HUES64 (cell line): ENCODE data around the gene SELPLG.
A peak's percentile ranks its signal among the peaks of the same experiment; 100 is the strongest.
"Not testable (repeated sequence)": the region's sequence is repeated elsewhere in the genome, so short reads cannot be mapped to it uniquely, and the experiment has no call there.

Experiments
- H3K27ac ChIP-seq: 2 replicates; pipeline ENCODE4 v1.7.0; 2013; ENCODE audit warnings: low read depth, low read length, inconsistent platforms
- H3K27me3 ChIP-seq: 2 replicates; pipeline ENCODE4 v1.6.1; 2013; ENCODE audit warnings: mild to moderate bottlenecking, low read length; ENCODE audit not compliant: insufficient read depth
- H3K36me3 ChIP-seq: 2 replicates; pipeline ENCODE4 v1.6.1; 2013; ENCODE audit warnings: mild to moderate bottlenecking, low read length; ENCODE audit not compliant: insufficient read depth
- H3K4me1 ChIP-seq: 2 replicates; pipeline ENCODE4 v1.6.1; 2013; ENCODE audit warnings: mild to moderate bottlenecking, low read length, moderate library complexity; ENCODE audit not compliant: insufficient read depth
- H3K4me3 ChIP-seq: 2 replicates; pipeline ENCODE4 v1.5.1; 2013; ENCODE audit warnings: mild to moderate bottlenecking, low read length, moderate library complexity
- H3K9ac ChIP-seq: 2 replicates; pipeline ENCODE4 v1.6.1; 2013; ENCODE audit warnings: mild to moderate bottlenecking, low read depth, low read length
- H3K9me3 ChIP-seq: 2 replicates; pipeline ENCODE4 v1.6.1; 2013; ENCODE audit warnings: low read depth, low read length; ENCODE audit not compliant: insufficient read depth
- WGBS: fragments of 150-250, 120-280 bp; methylation state at CpG from one replicate; pipeline ENCODE4 v1.1.7; 2013; ENCODE audit warnings: missing lambda C conversion rate; 5-methylcytosine and 5-hydroxymethylcytosine counted together

Gene SELPLG

GRCh38 chr12:108668063-108668462 is 34.4 kb upstream of the SELPLG start:
- H3K36me3 ChIP-seq: peaks cover 8% of the 10 kb centered on the region
- H3K27me3 ChIP-seq: no peaks in the 10 kb centered on the region
- no peak overlapping the region for H3K4me3 ChIP-seq
- H3K4me1 ChIP-seq: peaks cover 23% of the 10 kb centered on the region
- no peaks in the 10 kb centered on the region for H3K9me3 ChIP-seq
- H3K27ac ChIP-seq: no peak overlapping the region
- no peak overlapping the region for H3K9ac ChIP-seq
- 94% methylated on average over 8 of the region's 8 CpGs for WGBS

GRCh38 chr12:108667349-108667748 is 33.7 kb upstream of the SELPLG start:
- Histone ChIP-seq H3K9me3 (no peaks in the 10 kb centered on the region), H3K27ac (no peak overlapping the region), H3K36me3 (peaks cover 5% of the 10 kb centered on the region), H3K9ac (no peak overlapping the region), H3K27me3 (no peaks in the 10 kb centered on the region), H3K4me1 (peaks cover 23% of the 10 kb centered on the region), H3K4me3 (no peak overlapping the region)
- WGBS: 97% methylated on average over 2 of the region's 2 CpGs

- Histone ChIP-seq H3K9ac (no peak overlapping the region), H3K9me3 (no peaks in the 10 kb centered on the region), H3K36me3 (no peaks in the 10 kb centered on the region; the same call in 1 of the 2 replicates), H3K4me3 (no peak overlapping the region), H3K4me1 (peaks cover 23% of the 10 kb centered on the region), H3K27me3 (no peaks in the 10 kb centered on the region), H3K27ac (no peak overlapping the region)
- 77% methylated on average over 3 of the region's 3 CpGs for WGBS
Measured at GRCh38 chr12:108666401-108666881, 32.7 kb upstream of the SELPLG start.

DNA sequence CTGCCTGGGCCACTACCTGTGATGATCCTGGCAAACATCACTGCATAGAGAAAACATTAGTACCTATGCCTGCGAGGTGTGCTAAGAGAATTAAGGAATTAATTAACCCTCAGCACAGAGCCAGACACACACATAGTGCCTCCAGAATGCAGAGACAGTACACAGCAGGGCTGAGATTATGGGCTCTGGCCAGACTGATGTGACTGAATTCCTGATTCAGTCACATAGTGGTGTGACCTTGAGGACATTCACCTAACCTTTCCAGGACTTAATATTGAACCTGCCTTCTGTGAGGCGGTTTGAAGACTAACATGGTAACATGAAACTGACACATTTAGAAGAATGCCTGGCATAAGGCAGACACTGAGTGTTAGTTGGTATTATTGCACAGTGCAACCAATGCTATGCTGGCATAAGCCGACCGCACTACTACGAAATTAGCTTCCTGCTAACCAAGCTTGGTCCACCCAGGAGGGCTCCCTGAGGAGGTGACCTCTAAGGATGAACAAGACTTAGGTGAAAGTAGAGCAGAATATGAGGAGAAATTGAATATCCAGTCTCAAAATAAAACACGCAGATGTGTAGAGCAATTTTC is 32.0 kb upstream of the SELPLG start:
- WGBS: 95% methylated on average over 6 of the region's 6 CpGs
- Histone ChIP-seq H3K27me3 (no peaks in the 10 kb centered on the region), H3K27ac (no peak overlapping the region), H3K9ac (no peak overlapping the region), H3K9me3 (no peaks in the 10 kb centered on the region), H3K36me3 (peaks cover 4% of the 10 kb centered on the region), H3K4me3 (no peak overlapping the region), H3K4me1 (peaks cover 26% of the 10 kb centered on the region)

DNA sequence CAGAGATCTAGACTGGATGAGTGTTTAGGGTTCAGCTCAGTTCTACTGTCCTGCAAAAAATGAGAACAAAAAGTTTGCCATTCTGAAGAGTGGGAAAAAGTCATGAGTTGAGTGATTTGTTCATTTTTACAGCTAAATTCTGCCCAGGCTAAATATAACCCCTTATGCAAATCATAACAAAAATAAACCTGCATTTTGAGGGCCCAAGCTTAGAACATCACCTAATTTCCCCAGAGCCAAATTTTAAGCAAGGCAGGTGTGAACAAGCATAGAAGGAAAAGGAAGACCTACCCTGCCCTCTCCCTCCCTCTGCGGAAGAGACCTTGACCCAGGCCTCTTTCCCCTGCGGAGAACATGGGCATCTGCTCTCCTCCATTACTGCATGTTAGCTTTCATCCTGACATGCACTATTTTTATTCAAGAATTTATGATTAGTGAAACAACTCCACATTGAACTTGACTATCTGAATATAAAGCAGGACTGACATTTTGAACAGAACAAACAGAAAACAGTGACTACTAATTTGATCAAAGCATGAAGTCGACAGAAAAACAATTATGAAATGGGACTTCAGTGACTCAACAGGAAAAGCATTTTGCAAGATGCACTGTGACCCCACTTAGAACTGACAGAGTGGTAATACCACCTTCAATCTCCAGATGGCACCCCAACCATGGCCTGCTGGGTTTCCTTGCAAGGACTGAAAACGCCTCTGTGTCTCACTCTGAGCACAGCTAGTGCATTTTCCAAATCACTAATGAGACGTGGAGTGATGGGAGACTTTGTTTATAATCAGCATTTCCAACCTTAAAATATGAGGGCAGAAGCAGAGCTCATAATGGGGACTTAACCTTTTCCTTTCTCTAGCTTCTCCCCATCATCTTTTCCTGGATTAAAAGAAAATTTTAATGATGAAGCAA is 30.9 kb upstream of the SELPLG start:
- H3K27ac ChIP-seq: 0 out of 2 replicates have a peak overlapping the region, but pooled peaks have one; percentile 2
- H3K9ac ChIP-seq: no peak overlapping the region

DNA sequence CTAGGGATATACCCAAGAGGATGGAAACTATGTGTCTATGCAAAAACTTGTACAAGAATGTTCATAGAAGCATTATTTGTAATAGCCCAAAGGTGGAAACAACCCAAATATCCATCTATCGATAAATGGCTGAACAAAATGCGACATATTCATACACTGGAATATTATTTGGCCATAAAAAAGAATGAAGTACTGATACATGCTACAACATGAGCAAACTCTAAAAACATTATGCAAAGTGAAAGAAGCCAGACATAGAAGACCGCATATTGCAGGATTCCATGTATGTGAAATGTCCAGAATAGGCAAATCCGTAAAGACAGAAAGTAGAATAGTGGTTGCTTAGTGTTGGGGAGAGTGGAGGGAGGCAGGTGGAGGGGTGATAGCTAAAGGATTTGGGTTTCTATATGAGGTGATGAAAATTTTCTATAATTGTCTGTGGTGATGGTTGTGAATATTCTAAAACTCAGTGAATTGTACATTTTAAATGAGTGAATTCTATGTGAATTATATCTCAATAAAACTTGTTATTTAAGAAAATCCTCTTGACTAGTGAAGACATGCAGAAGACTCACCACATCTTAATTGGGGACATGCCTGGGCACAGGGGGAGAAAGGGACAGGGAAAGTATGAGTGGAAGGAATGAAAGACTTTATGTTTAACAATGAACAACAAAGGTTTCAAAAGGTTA is 29.8 kb upstream of the SELPLG start:
- Histone ChIP-seq H3K27me3 (no peaks in the 10 kb centered on the region), H3K36me3 (peaks cover 14% of the 10 kb centered on the region), H3K27ac (no peak overlapping the region), H3K4me1 (peaks cover 20% of the 10 kb centered on the region), H3K4me3 (no peak overlapping the region), H3K9me3 (no peaks in the 10 kb centered on the region), H3K9ac (no peak overlapping the region)
- WGBS: 95% methylated on average over 4 of the region's 4 CpGs

More for the DNA sequence above, 30.9 kb upstream of the SELPLG start:
- Histone ChIP-seq H3K4me3 (no peak overlapping the region), H3K36me3 (peaks cover 7% of the 10 kb centered on the region), H3K4me1 (peaks cover 22% of the 10 kb centered on the region), H3K9me3 (no peaks in the 10 kb centered on the region), H3K27me3 (no peaks in the 10 kb centered on the region)
- WGBS: 23% methylated on average over 4 of the region's 5 CpGs

GRCh38 chr12:108658115-108658514 is 24.4 kb upstream of the SELPLG start:
- not testable (repeated sequence) for H3K4me3 ChIP-seq, H3K9ac ChIP-seq, H3K9me3 ChIP-seq, H3K27me3 ChIP-seq, H3K27ac ChIP-seq
- H3K36me3 ChIP-seq: peaks cover 49% of the 10 kb centered on the region
- 100% methylated on average over 2 of the region's 4 CpGs for WGBS
- peaks cover 18% of the 10 kb centered on the region for H3K4me1 ChIP-seq

DNA sequence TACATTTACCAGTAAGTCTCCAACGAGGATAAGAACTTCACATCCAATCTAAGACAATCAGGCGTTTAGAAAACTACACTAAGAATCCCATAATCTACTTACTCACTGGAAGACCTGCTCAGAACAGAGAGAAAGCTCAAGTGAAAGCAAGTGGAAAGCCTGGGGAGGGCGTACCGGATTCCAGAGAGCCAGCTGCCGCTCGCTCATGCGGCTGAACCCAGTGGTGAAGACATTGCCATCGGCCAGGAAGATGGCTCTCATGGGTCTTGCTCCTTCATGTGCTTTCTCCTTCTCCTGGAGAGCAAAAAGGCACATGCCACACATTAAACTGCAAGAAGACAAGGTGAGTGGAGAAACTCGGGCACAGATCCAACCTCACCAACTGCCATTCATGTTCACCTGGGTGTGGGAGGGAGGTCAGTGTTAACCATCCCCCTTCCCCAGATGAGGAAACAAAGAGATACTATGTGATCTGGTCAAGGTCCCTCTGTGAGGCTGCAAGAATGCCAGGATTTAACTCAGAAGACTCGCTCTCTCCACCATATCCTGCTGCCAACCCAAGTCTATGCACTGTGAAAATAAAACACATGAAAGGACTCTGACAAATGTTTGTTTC is 23.5 kb upstream of the SELPLG start:
- no peak overlapping the region for H3K27ac ChIP-seq
- H3K9ac ChIP-seq: no peak overlapping the region
- no peaks in the 10 kb centered on the region for H3K27me3 ChIP-seq
- H3K36me3 ChIP-seq: peaks cover 57% of the 10 kb centered on the region
- H3K4me1 ChIP-seq: peaks cover 27% of the 10 kb centered on the region
- no peak overlapping the region for H3K4me3 ChIP-seq
- 96% methylated on average over 10 of the region's 10 CpGs for WGBS
- H3K9me3 ChIP-seq: no peaks in the 10 kb centered on the region

DNA sequence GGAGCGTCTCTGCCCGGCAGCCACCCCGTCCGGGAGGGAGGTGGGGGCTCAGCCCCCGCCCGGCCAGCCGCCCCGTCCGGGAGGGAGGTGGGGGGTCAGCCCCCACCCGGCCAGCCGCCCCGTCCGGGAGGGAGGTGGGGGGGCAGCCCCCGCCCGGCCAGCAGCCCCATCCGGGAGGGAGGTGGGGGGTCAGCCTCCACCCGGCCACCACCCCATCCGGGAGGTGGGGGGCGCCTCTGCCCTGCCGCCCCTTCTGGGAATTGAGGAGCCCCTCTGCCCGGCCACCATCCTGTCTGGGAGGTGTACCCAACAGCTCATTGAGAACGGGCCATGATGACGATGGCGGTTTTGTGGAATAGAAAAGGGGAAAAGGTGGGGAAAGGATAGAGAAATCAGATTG is 22.6 kb upstream of the SELPLG start:
- H3K27me3 ChIP-seq, H3K4me3 ChIP-seq, H3K9me3 ChIP-seq, H3K9ac ChIP-seq, H3K27ac ChIP-seq: not testable (repeated sequence)
- Histone ChIP-seq H3K4me1 (peaks cover 29% of the 10 kb centered on the region), H3K36me3 (peaks cover 66% of the 10 kb centered on the region)
- WGBS: 95% methylated on average over 24 of the region's 24 CpGs

DNA sequence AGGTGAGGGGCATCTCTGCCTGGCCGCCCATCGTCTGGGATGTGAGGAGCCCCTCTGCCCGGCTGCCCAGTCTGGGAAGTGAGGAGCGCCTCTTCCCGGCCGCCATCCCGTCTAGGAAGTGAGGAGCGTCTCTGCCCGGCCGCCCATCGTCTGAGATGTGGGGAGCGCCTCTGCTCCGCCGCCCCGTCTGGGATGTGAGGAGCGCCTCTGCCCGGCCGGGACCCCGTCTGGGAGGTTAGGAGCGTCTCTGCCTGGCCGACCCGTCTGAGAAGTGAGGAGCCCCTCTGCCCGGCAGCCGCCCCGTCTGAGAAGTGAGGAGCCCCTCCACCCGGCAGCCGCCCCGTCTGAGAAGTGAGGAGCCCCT is 22.1 kb upstream of the SELPLG start:
- Histone ChIP-seq H3K4me1 (peaks cover 27% of the 10 kb centered on the region), H3K36me3 (peaks cover 67% of the 10 kb centered on the region)
- 98% methylated on average over 22 of the region's 28 CpGs for WGBS
- H3K9me3 ChIP-seq, H3K27ac ChIP-seq, H3K4me3 ChIP-seq, H3K9ac ChIP-seq, H3K27me3 ChIP-seq: not testable (repeated sequence)

DNA sequence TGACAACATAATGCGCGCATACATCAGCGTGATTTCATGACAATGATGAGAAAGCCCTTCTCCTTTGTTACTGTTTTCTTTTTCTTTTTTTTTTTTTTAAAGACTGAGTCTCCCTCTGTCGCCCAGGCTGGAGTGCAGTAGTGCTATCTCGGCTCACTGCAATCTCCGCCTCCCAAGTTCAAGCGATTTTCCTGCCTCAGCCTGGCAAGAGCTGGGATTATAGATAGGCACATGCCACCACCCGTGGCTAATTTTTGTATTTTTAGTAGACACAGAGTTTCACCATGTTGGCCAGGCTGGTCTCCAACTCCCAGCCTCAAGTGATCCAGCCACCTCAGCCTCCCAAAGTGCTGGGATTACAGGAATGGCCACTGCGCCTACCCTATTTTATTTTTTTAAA is 20.9 kb upstream of the SELPLG start:
- not testable (repeated sequence) for H3K27ac ChIP-seq, H3K9ac ChIP-seq, H3K4me3 ChIP-seq, H3K27me3 ChIP-seq, H3K9me3 ChIP-seq
- Histone ChIP-seq H3K4me1 (peaks cover 21% of the 10 kb centered on the region; the same call in 1 of the 2 replicates), H3K36me3 (peaks cover 75% of the 10 kb centered on the region)
- 92% methylated on average over 8 of the region's 9 CpGs for WGBS
